Tongue (tissue), 2 donors: ENCODE data around the gene TTC1. TPM values are rescaled to one million over a fixed set of nuclear protein-coding genes. Genes with fewer than 3 reads are reported as not detected.
"Not testable (repeated sequence)": the region's sequence is repeated elsewhere in the genome, so short reads cannot be mapped to it uniquely, and the experiment has no call there.

Source experiments
- DNase-seq: peaks from one replicate; pipeline ENCODE4 v3.0.0-alpha.2; 2015
- total RNA-seq: library from RNA; depleted of rRNA; stranded (reverse); fragments of >200 nt; gene quantifications from one replicate; pipeline ENCODE4 v1.2.3, GENCODE V29; 2014

Gene TTC1
- total RNA-seq = 42.2 TPM

GRCh38 chr5:160008877-160009590 lies at the start of gene TTC1:
TTC1 (plus strand) TSS chr5:160009139; CDS start chr5:160010529, 1,390 bp downstream.
- peak; percentile 100 for DNase-seq

- DNase-seq = no peak
Measured at GRCh38 chr5:159961176-159962160, 47.5 kb upstream of the TTC1 start.

GRCh38 chr5:159962214-159962613 lies 46.7 kb upstream of the TTC1 start:
- no peak for DNase-seq

GRCh38 chr5:159963935-159964334 lies 45.0 kb upstream of the TTC1 start:
- DNase-seq = no peak

GRCh38 chr5:159965031-159965837 lies 43.7 kb upstream of the TTC1 start:
- DNase-seq = peak; percentile 76

GRCh38 chr5:159965838-159966128 lies 43.2 kb upstream of the TTC1 start:
- not testable (repeated sequence) for DNase-seq

- DNase-seq = no peak
Measured at GRCh38 chr5:159969966-159970365, 39.0 kb upstream of the TTC1 start.

GRCh38 chr5:159971038-159971437 lies 37.9 kb upstream of the TTC1 start:
- no peak for DNase-seq

- DNase-seq = no peak
Measured at GRCh38 chr5:159971514-159971913, 37.4 kb upstream of the TTC1 start.

- peak; percentile 25 for DNase-seq
Measured at GRCh38 chr5:159971931-159972461, 36.9 kb upstream of the TTC1 start.

- no peak for DNase-seq
Measured at GRCh38 chr5:159972538-159973362, 36.2 kb upstream of the TTC1 start.

- no peak for DNase-seq
Measured at GRCh38 chr5:159975462-159976019, 33.4 kb upstream of the TTC1 start.

- DNase-seq = no peak
Measured at GRCh38 chr5:159976921-159977320, 32.0 kb upstream of the TTC1 start.

- no peak for DNase-seq
Measured at GRCh38 chr5:159978358-159978757, 30.6 kb upstream of the TTC1 start.

GRCh38 chr5:159982421-159983173 lies 26.3 kb upstream of the TTC1 start:
- DNase-seq = no peak

- peak; percentile 77 for DNase-seq
Measured at GRCh38 chr5:159987031-159987674, 21.8 kb upstream of the TTC1 start.

- no peak for DNase-seq
Measured at GRCh38 chr5:159990506-159990905, 18.4 kb upstream of the TTC1 start.

- no peak for DNase-seq
Measured at GRCh38 chr5:159992566-159992965, 16.4 kb upstream of the TTC1 start.

GRCh38 chr5:159993194-159993593 lies 15.7 kb upstream of the TTC1 start:
- DNase-seq = no peak

GRCh38 chr5:159995907-159996306 lies 13.0 kb upstream of the TTC1 start:
- no peak for DNase-seq
